HepG2 (cell line): ENCODE measurements around the gene ARHGAP21. TPM values are rescaled to one million over a fixed set of nuclear protein-coding genes. Genes with fewer than 3 reads are reported as not detected.

Experiments
- CREB1 ChIP-seq, 2 experiments: fragments of 450-650 bp in 1 of 2; IDR thresholded peaks; 2 replicates each; pipeline ENCODE4 v1.6.1; 2016 to 2017; ENCODE audit warnings: control low read depth in 1 of 2, mild to moderate bottlenecking in 1 of 2, missing compliant biosample characterization in 1 of 2, missing genetic modification characterization in 1 of 2
- ELF4 ChIP-seq: sonication (generic); formaldehyde crosslinking; IDR thresholded peaks from 2 replicates; pipeline ENCODE4 v1.5.0; 2020; ENCODE audit warnings: missing genetic modification reagents, mild to moderate bottlenecking, moderate library complexity, borderline replicate concordance
- GPN1 ChIP-seq: sonication (generic); formaldehyde crosslinking; IDR thresholded peaks from 2 replicates; pipeline ENCODE4 v1.5.1; 2020; ENCODE audit warnings: missing genetic modification reagents, borderline replicate concordance
- HIVEP1 ChIP-seq: sonication (generic); formaldehyde crosslinking; IDR thresholded peaks from 2 replicates; pipeline ENCODE4 v1.4.0; 2020; ENCODE audit warnings: mild to moderate bottlenecking, missing genetic modification reagents
- KLF11 ChIP-seq: IDR thresholded peaks from 2 replicates; pipeline ENCODE4 v1.6.1; 2016; ENCODE audit warnings: missing compliant biosample characterization
- NRL ChIP-seq: sonication (generic); formaldehyde crosslinking; IDR thresholded peaks from 2 replicates; pipeline ENCODE4 v1.5.0; 2020; ENCODE audit warnings: missing genetic modification reagents, mild to moderate bottlenecking, moderate library complexity, borderline replicate concordance
- RFX3 ChIP-seq: IDR thresholded peaks from 2 replicates; pipeline ENCODE4 v1.6.1; 2016; ENCODE audit warnings: missing biosample characterization, missing genetic modification reagents
- SMAD1 ChIP-seq: sonication (generic); formaldehyde crosslinking; IDR thresholded peaks from 2 replicates; pipeline ENCODE4 v1.4.0; 2020; ENCODE audit warnings: missing genetic modification reagents, low read depth, mild to moderate bottlenecking, borderline replicate concordance
- ZBTB2 ChIP-seq: sonication (generic); formaldehyde crosslinking; IDR thresholded peaks from 2 replicates; pipeline ENCODE4 v1.8.0; 2022; ENCODE audit warnings: low read depth, missing genetic modification reagents
- ZGPAT ChIP-seq: IDR thresholded peaks from 2 replicates; pipeline ENCODE4 v1.6.1; 2016; ENCODE audit warnings: mild to moderate bottlenecking
- ZNF24 ChIP-seq: fragments of 450-650 bp; IDR thresholded peaks from 2 replicates; pipeline ENCODE4 v1.6.1; 2017; ENCODE audit warnings: antibody characterized with exemption, mild to moderate bottlenecking
- ZNF710 ChIP-seq: sonication (generic); formaldehyde crosslinking; IDR thresholded peaks from 2 replicates; pipeline ENCODE4 v1.5.0; 2020; ENCODE audit warnings: mild to moderate bottlenecking, missing genetic modification reagents, borderline replicate concordance
- ZNF773 ChIP-seq: sonication (generic); formaldehyde crosslinking; IDR thresholded peaks from 2 replicates; pipeline ENCODE4 v1.4.0; 2020; ENCODE audit warnings: missing genetic modification reagents, borderline replicate concordance
- polyA plus RNA-seq, 8 experiments: library from polyadenylated mRNA; depleted of rRNA in 3 of 8; stranded (reverse) in 7 of 8; unstranded in 1 of 8; fragments of >200 nt; fragmentation: Illumina TruSeq in 4 of 8; extraction: Trizol in 4 of 8; gene quantifications; 2 replicates each; pipeline versions ENCODE4 v1.2.1 to v1.2.3, GENCODE V29; 2011 to 2016; ENCODE audit warnings: low read depth in 4 of 8, missing spikeins in 1 of 8, mixed read lengths in 1 of 8; ENCODE audit not compliant: insufficient read depth in 1 of 8
- total RNA-seq, 5 experiments: library from RNA; depleted of rRNA; stranded (reverse); fragments of >200 nt; fragmentation: Illumina TruSeq; extraction: Trizol; gene quantifications; 2 replicates each; pipeline ENCODE4 v1.2.3, GENCODE V29; 2016; ENCODE audit warnings: low read depth in 1 of 5
- TF ChIP-seq, protein P1 (sequence below): sonication (generic); formaldehyde crosslinking; IDR thresholded peaks from 2 replicates; pipeline ENCODE4 v1.5.0; 2020; ENCODE audit warnings: missing genetic modification reagents, mild to moderate bottlenecking, borderline replicate concordance
- TF ChIP-seq, protein P2 (sequence below): sonication (generic); formaldehyde crosslinking; IDR thresholded peaks from 2 replicates; pipeline ENCODE4 v1.4.0; 2020; ENCODE audit warnings: missing genetic modification reagents
- TF ChIP-seq, protein P3 (sequence below): sonication (generic); formaldehyde crosslinking; IDR thresholded peaks from 2 replicates; pipeline ENCODE4 v1.5.1; 2020; ENCODE audit warnings: missing genetic modification reagents, mild to moderate bottlenecking, borderline replicate concordance
- TF ChIP-seq, protein P4 (sequence below): sonication (generic); formaldehyde crosslinking; IDR thresholded peaks from 2 replicates; pipeline ENCODE4 v1.5.0; 2020; ENCODE audit warnings: missing genetic modification reagents, mild to moderate bottlenecking, borderline replicate concordance

ARHGAP21 gene
- total and polyA plus RNA-seq, 2 of the 13 experiments (the other 11 are each of a cell fraction or from before 2014, with no cell fraction given): 23.9 to 26.6 TPM

DNA sequence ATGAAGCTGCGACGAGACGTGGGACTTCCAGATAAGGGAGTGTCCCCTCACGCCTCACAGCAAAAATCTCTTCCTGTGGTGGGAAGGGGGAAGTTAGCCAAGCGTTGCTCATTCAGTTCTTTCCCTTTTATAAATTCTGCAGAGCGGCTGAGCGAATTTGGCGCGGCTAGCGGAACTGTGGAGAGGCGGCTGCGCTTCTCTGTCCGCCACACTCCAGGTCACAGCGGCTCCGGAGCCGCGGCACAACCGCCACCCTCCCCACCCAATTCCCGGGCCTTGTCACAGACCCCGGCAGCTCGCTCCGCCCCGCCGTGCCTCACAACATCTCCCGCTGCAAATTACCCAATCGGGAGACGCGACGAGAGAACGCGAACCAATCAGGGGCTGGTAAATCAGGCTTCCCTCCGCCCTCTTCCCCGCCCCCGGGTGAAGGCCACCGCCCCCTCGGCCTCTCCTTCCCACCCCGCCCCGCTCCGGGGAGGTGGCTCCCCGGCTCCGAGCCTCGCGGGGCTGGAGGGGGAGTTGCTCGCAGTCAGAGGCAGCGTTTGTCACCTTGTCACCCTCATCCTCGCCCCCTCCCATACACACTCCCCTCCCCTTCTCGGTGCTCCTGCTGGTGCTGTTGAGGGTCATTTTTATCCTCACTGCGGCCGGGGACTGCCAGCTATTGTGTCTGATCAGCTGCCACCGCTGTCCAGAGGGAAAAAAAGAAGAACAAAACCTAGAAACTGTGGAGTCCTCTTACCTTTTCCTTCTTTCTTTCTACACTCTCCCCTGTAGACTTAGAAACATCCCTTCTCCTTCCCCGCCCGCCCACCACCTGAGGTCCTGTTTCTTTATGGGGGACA, 918 bp upstream of the ARHGAP21 start (continued):
- TF ChIP-seq ZNF710 (CRISPR knock-in tag) (0 out of 2 replicates have a peak, but pooled peaks have one; percentile 46), HIVEP1 (CRISPR knock-in tag) (no peak), ZNF773 (CRISPR knock-in tag) (peak; percentile 64; the same call in 1 of the 2 replicates), SMAD1 (CRISPR knock-in tag) (no peak), ZNF24 (no peak), RFX3 (CRISPR knock-in tag) (no peak), CREB1 (IDR thresholded peaks at IDR 0.05) (peak; percentile 50; the same call in 1 of the 2 replicates), CREB1 (CRISPR knock-in tag; IDR thresholded peaks at IDR 0.05) (peak; percentile 54), NRL (CRISPR knock-in tag) (no peak), KLF11 (CRISPR knock-in tag) (no peak), ZGPAT (CRISPR knock-in tag) (peak; percentile 23; the same call in 1 of the 2 replicates), GPN1 (CRISPR knock-in tag) (no peak), ZBTB2 (CRISPR knock-in tag) (no peak), ELF4 (CRISPR knock-in tag) (peak; percentile 60)
- TF ChIP-seq, protein P1, sequence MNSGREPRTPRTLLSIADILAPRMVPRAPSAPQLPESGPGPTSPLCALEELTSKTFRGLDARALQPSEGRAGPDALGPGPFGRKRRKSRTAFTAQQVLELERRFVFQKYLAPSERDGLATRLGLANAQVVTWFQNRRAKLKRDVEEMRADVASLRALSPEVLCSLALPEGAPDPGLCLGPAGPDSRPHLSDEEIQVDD (CRISPR knock-in tag): no peak
- TF ChIP-seq, protein P2, sequence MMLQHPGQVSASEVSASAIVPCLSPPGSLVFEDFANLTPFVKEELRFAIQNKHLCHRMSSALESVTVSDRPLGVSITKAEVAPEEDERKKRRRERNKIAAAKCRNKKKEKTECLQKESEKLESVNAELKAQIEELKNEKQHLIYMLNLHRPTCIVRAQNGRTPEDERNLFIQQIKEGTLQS (CRISPR knock-in tag): no peak
- TF ChIP-seq, protein P3, sequence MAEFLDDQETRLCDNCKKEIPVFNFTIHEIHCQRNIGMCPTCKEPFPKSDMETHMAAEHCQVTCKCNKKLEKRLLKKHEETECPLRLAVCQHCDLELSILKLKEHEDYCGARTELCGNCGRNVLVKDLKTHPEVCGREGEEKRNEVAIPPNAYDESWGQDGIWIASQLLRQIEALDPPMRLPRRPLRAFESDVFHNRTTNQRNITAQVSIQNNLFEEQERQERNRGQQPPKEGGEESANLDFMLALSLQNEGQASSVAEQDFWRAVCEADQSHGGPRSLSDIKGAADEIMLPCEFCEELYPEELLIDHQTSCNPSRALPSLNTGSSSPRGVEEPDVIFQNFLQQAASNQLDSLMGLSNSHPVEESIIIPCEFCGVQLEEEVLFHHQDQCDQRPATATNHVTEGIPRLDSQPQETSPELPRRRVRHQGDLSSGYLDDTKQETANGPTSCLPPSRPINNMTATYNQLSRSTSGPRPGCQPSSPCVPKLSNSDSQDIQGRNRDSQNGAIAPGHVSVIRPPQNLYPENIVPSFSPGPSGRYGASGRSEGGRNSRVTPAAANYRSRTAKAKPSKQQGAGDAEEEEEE (CRISPR knock-in tag): no peak
- TF ChIP-seq, protein P4, sequence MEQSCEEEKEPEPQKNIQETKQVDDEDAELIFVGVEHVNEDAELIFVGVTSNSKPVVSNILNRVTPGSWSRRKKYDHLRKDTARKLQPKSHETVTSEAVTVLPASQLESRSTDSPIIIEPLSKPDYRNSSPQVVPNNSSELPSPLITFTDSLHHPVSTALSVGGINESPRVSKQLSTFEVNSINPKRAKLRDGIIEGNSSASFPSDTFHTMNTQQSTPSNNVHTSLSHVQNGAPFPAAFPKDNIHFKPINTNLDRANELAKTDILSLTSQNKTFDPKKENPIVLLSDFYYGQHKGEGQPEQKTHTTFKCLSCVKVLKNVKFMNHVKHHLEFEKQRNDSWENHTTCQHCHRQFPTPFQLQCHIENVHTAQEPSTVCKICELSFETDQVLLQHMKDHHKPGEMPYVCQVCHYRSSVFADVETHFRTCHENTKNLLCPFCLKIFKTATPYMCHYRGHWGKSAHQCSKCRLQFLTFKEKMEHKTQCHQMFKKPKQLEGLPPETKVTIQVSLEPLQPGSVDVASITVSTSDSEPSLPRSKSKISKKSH (CRISPR knock-in tag): no peak
